ENCODE measurements around the gene VGLL4.
"Not testable (repeated sequence)": the region's sequence is repeated elsewhere in the genome, so short reads cannot be mapped to it uniquely, and the experiment has no call there.

VGLL4 gene

GRCh38 chr3:11596387-11596786, 47.3 kb downstream of the VGLL4 start:
- DNase-seq (ENCODE audit: extremely low read depth, low read depth): no peak
- TF ChIP-seq CTCF (IDR thresholded peaks at IDR 0.05; ENCODE audit: low read depth, low read length): no peak

- not testable (repeated sequence) for DNase-seq (ENCODE audit: extremely low read depth, low read depth)
Observed at GRCh38 chr3:11595024-11595423, 48.7 kb downstream of the VGLL4 start.

DNA sequence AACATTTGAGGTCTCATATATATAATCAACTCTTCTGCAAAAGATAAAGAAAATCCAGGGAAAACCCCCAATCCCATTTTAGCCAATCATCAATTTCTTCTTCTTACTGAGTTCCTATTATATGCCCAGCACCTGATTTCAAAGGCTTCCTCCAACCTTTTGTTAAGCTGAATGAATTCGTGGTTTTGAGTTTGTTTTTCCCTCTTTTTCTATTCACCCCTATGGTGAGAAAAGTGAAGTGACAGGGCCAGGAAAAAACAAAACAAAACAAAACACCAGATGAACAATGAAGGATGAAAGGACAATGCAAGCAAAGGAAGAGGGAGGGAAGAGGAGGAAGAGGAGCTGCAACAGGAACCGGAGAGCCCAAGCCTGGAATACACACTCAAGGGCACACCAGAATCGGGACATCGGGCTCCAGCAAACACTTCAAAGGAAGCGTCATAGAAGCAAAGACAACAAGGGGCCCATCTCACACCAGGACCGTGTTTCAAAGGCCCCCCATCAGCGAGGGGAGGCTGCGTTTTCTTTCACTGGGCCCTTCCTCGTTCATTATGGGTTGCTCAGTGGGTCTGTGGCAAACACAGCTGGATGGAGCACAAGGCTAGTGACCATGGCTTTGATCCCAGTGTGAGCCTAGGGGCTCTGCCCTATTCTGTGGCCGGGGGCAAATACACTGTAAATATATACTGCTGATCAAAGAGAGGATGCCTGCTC, 50.2 kb downstream of the VGLL4 start:
- DNase-seq (ENCODE audit: extremely low read depth, low read depth): no peak
- no peak for TF ChIP-seq CTCF (IDR thresholded peaks at IDR 0.05; ENCODE audit: low read depth, low read length)

DNA sequence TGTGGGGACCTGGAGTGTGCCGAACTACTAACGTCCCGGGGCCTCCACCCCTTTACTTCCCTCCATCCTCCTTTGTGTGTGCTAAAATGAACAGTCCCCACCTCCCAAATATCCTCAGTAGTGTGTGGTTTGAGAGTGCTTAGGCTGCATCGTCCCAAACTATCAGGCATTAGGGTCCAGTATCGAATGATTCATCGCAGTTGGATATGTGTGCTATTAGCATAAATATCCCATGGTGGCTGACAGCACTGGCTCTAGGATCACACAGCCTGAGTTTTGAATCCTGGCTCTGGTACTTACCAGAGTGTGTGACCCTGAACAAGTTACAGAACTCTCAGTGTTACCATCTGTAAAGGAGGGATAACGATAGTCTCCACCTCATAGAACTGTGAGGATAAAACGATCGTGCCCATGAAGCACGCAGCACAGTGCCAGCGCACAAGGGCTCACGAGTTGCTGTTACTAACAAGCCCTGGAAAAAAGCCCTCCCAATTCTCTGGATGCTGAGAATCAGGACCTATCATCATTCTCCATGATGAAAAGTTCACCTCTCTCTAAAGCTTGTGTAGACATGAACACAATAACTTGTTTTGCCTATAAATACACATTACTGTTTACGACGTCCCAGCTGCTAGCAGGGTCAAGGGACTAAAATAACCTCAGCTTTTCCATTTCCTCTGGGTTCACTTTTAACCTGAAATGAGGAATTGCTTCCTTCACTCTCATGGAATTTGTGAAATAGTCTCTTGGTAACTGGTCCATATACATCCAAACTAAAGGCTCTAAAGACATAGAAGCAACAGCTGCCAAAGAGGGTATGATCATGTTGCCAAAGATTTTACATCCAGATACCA, 51.0 kb downstream of the VGLL4 start:
- no peak for DNase-seq (ENCODE audit: extremely low read depth, low read depth)
- TF ChIP-seq CTCF (IDR thresholded peaks at IDR 0.05; ENCODE audit: low read depth, low read length): no peak

DNA sequence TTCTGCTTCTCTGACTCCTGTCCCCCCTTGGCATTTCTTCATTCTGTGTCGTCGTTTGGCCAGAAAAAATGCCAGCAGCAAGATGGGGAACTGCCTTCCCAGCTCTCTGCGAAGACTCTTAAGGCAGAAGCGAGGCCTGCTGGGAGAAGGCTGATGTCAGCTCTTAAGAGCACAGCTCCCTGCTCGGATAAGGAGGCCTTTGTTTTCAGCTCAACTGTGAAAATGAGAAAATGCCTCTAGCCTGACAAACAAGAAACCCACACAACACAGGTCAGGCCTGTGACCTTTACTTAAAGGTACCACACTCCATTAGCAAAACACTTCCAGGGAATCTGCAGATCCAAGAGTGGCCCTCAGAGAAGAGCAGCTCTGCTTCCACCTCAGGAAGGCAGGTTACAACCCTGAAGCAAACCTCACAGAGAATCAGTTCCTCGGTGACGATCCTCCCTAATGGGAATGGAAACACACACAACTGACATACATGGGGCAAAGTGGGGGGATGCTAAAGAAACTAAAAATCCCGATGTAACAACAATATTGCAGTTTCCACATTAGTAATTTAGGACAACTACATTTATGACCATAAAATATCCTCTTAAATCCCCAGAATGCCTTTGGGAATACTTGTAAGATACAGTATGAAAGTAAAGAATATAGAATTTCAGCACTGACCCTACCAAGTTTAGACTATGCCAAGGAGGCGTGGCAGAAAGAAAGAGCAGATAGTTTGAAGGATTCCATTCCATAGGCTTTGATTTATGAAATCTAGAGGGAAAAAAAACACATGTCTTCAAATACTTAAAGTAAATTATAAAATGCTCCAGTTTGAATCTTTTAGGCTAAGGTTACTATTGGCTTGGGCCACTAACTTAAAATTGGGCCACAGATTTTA, 52.1 kb downstream of the VGLL4 start:
- TF ChIP-seq CTCF (IDR thresholded peaks at IDR 0.05; ENCODE audit: low read depth, low read length): no peak
- DNase-seq (ENCODE audit: extremely low read depth, low read depth): peak; percentile 22

GRCh38 chr3:11591002-11591355, 52.7 kb downstream of the VGLL4 start:
- TF ChIP-seq CTCF (IDR thresholded peaks at IDR 0.05; ENCODE audit: low read depth, low read length): no peak
- no peak for DNase-seq (ENCODE audit: extremely low read depth, low read depth)

DNA sequence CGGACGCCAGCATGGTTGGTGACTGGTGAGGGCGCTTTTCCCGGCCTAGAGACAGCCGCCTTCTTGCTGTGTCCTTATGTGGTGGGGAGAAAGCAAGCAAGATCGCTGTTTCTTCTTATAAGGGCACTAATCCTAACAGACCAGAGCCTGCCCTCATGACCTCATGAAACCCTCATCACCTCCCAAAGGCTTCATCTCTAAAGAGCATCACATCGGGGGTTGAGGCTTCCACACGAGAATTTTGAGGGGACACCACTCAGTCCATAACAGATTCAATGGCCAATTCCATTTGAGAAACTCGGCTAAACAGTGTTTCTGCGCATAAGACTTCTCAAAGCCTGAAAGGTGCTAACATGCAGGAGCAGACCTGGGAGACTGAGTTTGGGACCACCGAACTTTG, 54.0 kb downstream of the VGLL4 start:
- DNase-seq (ENCODE audit: extremely low read depth, low read depth): no peak
- no peak for TF ChIP-seq CTCF (IDR thresholded peaks at IDR 0.05; ENCODE audit: low read depth, low read length)

Measured in AG09319 (cell line).